Measurements from ENCODE around the gene MYL2. TPM values are rescaled to one million over a fixed set of nuclear protein-coding genes. Genes with fewer than 3 reads are reported as not detected.
A peak's percentile ranks its signal among the peaks of the same experiment; 100 is the strongest.

The MYL2 gene
- total and polyA plus RNA-seq, 9 of the 15 experiments (the other 6 are each of a cell fraction or from before 2014, with no cell fraction given), result not detected

- H2AFZ ChIP-seq (ENCODE audit: low read depth, low read length), result no peak overlapping the region
- ChIA-PET CTCF (ENCODE audit: low intra/inter-chr PET ratio) (no interaction called here), POLR2A (interaction anchor here (1.0 to 1.3 kb wide), 3 partner anchors 13 to 21 kb away, joined by 3 to 4 read pairs (median 3); no protein-coding TSS in a partner anchor)
- FAIRE-seq (no peak), DNase-seq (ENCODE audit: extremely low read depth in 1 of 4, low spot score in 3 of 4) (no peak), ATAC-seq (no peak)
- intact Hi-C loops (cut with micrococcal nuclease), result no loop called here
- no peak overlapping the region for H3K27ac ChIP-seq (ENCODE audit: extremely low read depth, low read depth, low read length)
- no peaks in the 10 kb centered on the region for H3K36me3 ChIP-seq (ENCODE audit: control insufficient read depth, insufficient read depth, low read length)
- H3K4me3 ChIP-seq, result no peak overlapping the region
- no peaks in the 10 kb centered on the region for H3K79me2 ChIP-seq (ENCODE audit: control insufficient read depth, insufficient read depth, low read length)
- H3K9me1 ChIP-seq (ENCODE audit: control insufficient read depth, insufficient read depth, low read length), result no peaks in the 10 kb centered on the region
- H3K4me2 ChIP-seq (ENCODE audit: insufficient read depth, low read length), result no peak overlapping the region
- TF ChIP-seq ZBTB17 (CRISPR knock-in tag; IDR thresholded peaks at IDR 0.05) (no peak), RBM25 (IDR thresholded peaks at IDR 0.05; ENCODE audit: low read depth, low read length, severe bottlenecking) (peak; percentile 39)
- in situ Hi-C loops (cut with MboI), result loop anchor here (10.0 kb wide), 1 partner anchor 385 kb away; no protein-coding TSS in a partner anchor
- no TSS peak for BruUV-seq (replicated peaks)
- peaks cover 4 to 35% of the 10 kb centered on the region in 2 experiments; a peak in 3 of 5 replicates for H3K27me3 ChIP-seq (ENCODE audit: control insufficient read depth in 2 of 2, insufficient read depth in 2 of 2, low read length in 2 of 2)
- H3K9me3 ChIP-seq (replicated peaks; ENCODE audit: control insufficient read depth, insufficient read depth, low read depth, low read length), result no peaks in the 10 kb centered on the region
- peaks cover 0 to 5% of the 10 kb centered on the region in 2 experiments; a peak in 1 of 5 replicates for H3K4me1 ChIP-seq (replicated peaks in 1 of 2; ENCODE audit: control insufficient read depth in 2 of 2, insufficient read depth in 2 of 2, low read length in 2 of 2)
- no peaks in the 10 kb centered on the region for H4K20me1 ChIP-seq (replicated peaks; ENCODE audit: control insufficient read depth, insufficient read depth, low read length)
- no peak overlapping the region for H3K9ac ChIP-seq (ENCODE audit: insufficient read depth in 1 of 2, low read depth in 2 of 2, low read length in 2 of 2)
- 0% methylated on average over 1 of the region's 1 CpG for WGBS (ENCODE audit: insufficient coverage, low coverage, missing lambda C conversion rate)
Observed at GRCh38 chr12:110929818-110930217, 9.4 kb upstream of the MYL2 start.

- no peak overlapping the region for H3K4me3 ChIP-seq
- CTCF ChIA-PET (ENCODE audit: low intra/inter-chr PET ratio), result no interaction called here
- intact Hi-C loops (cut with micrococcal nuclease), result no loop called here
- no TSS peak for BruUV-seq (replicated peaks)
- H3K79me2 ChIP-seq (ENCODE audit: control insufficient read depth, insufficient read depth, low read length), result no peaks in the 10 kb centered on the region
- POLR2A ChIA-PET, result interaction anchor here (1.3 kb wide), 1 partner anchor 20 kb away, joined by 4 read pairs; no protein-coding TSS in a partner anchor
- H3K27ac ChIP-seq (ENCODE audit: extremely low read depth, low read depth, low read length), result no peak overlapping the region
- no peaks in the 10 kb centered on the region for H3K9me3 ChIP-seq (replicated peaks; ENCODE audit: control insufficient read depth, insufficient read depth, low read depth, low read length)
- FAIRE-seq (no peak), ATAC-seq (no peak), DNase-seq (ENCODE audit: extremely low read depth in 1 of 4, low spot score in 3 of 4) (no peak)
- H3K4me2 ChIP-seq (ENCODE audit: insufficient read depth, low read length), result no peak overlapping the region
- whole genome bisulfite sequencing (ENCODE audit: insufficient coverage, low coverage, missing lambda C conversion rate), result 3% methylated on average over 7 of the region's 7 CpGs
- no peak overlapping the region for H3K9ac ChIP-seq (ENCODE audit: insufficient read depth in 1 of 2, low read depth in 2 of 2, low read length in 2 of 2)
- H4K20me1 ChIP-seq (replicated peaks; ENCODE audit: control insufficient read depth, insufficient read depth, low read length), result no peaks in the 10 kb centered on the region
- H3K4me1 ChIP-seq (replicated peaks in 1 of 2; ENCODE audit: control insufficient read depth in 2 of 2, insufficient read depth in 2 of 2, low read length in 2 of 2), result peaks cover 0 to 5% of the 10 kb centered on the region in 2 experiments; a peak in 1 of 5 replicates
- H3K27me3 ChIP-seq (ENCODE audit: control insufficient read depth in 2 of 2, insufficient read depth in 2 of 2, low read length in 2 of 2), result peaks cover 4 to 43% of the 10 kb centered on the region in 2 experiments; a peak in 3 of 5 replicates
- no peaks in the 10 kb centered on the region for H3K36me3 ChIP-seq (ENCODE audit: control insufficient read depth, insufficient read depth, low read length)
- in situ Hi-C loops (cut with MboI), result no loop called here
- no peaks in the 10 kb centered on the region for H3K9me1 ChIP-seq (ENCODE audit: control insufficient read depth, insufficient read depth, low read length)
- H2AFZ ChIP-seq (ENCODE audit: low read depth, low read length), result no peak overlapping the region
- TF ChIP-seq DNMT1 (IDR thresholded peaks at IDR 0.05), result no peak
- TF ChIP-seq MXD1 (CRISPR knock-in tag; IDR thresholded peaks at IDR 0.05; ENCODE audit: borderline replicate concordance, poor library complexity, severe bottlenecking), result no peak
- no peak for TF ChIP-seq RERE (CRISPR knock-in tag; IDR thresholded peaks at IDR 0.05; ENCODE audit: borderline replicate concordance)
- no peak for TF ChIP-seq RAD21 (CRISPR knock-in tag; conservative IDR thresholded peaks at IDR 0.05 in 1 of 2, IDR thresholded peaks at IDR 0.05 in 1 of 2)
- no peak for TF ChIP-seq RB1 (IDR thresholded peaks at IDR 0.05; ENCODE audit: low read depth)
- no peak for TF ChIP-seq ZNF3 (CRISPR knock-in tag; IDR thresholded peaks at IDR 0.05)
- no peak for TF ChIP-seq TRIM28 (IDR thresholded peaks at IDR 0.05)
- no peak for TF ChIP-seq RCOR1 (IDR thresholded peaks at IDR 0.05; ENCODE audit: borderline replicate concordance in 1 of 2, low read depth in 2 of 2, low read length in 2 of 2)
Observed at GRCh38 chr12:110928700-110929099, 8.3 kb upstream of the MYL2 start.
